Renal cortex interstitium (tissue), 11 donors: Measurements from ENCODE around the gene ZBTB40. TPM values are rescaled to one million over a fixed set of nuclear protein-coding genes. Genes with fewer than 3 reads are reported as not detected.

Source experiments
- DNase-seq, 11 donors: peaks; one replicate each; pipeline ENCODE4 v3.0.0-alpha.2; 2013; ENCODE audit warnings: low read depth in 9 of 11, low spot score in 4 of 11; ENCODE audit errors: extremely low read depth in 1 of 11
- polyA plus RNA-seq, 3 donors: library from polyadenylated mRNA; unstranded; fragments of 120-200 nt; gene quantifications; one replicate each; pipeline ENCODE4 v1.2.1, GENCODE V29; 2013; ENCODE audit not compliant: insufficient read length in 3 of 3

The ZBTB40 gene
- polyA plus RNA-seq, 3 donors = 18.7 to 19.8 (median 19.6) TPM

DNA sequence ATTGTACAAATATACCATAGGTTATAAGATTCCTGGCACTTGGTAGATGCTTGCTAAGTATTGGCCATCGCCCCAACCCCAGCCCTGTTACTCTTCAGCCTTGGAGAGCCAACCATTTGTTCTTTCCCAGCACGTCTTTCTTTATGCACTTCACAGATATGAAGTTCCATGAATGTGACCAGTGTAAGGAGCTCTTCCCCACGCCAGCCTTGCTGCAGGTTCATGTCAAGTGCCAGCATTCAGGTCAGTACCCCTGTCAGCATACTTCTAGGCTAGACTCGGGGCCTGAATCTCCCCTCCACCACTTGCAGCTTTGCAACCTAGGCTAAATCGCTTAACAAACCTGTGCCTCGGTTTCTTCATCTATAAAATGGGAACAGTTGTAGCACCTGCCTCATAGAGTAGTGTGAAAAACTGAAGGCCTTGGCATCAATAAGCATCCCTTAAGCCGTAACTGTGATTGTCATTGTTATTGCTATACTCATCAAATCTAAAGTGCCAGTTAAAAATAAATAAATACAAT lies 70.6 kb downstream of the ZBTB40 start:
- DNase-seq = no peak

DNA sequence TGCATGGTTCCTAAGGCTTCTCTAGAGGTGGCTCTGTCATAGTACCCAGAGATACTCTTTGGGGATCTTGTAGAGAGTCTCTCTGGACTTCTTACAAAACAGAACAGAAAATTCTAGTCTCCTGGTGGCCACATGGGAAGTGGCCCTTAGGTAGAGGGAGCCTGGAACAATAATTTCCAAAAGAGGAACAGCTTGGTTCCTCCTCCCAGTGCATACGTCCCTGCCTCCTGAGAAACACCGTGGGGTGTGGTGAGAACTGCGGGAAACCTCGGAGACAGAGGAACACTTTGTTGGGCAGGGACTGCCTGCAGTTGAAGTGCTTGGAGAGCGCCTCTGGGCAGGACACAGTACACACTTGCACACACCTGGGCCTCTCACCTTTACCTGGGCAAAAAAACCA lies 72.8 kb downstream of the ZBTB40 start:
- DNase-seq = no peak

DNA sequence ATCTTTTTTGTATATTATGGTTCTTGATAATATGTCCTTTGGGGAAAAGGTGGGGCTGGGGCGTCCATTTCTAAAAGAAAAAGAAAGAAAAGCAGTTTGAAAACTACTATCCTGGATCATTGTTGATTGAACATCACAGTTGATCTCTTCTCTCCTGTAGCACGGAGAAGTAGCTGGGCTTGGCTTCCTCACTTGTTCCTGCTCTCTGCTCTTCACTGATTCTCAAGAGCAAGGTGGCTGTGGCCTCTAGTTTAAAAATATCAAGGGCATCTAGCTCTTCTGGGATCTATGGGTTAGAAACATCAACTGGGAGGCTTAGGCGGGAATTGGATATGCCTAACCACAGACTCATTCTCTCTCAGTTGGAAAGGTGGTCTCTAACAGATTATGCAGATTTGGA lies 73.6 kb downstream of the ZBTB40 start:
- DNase-seq = no peak

DNA sequence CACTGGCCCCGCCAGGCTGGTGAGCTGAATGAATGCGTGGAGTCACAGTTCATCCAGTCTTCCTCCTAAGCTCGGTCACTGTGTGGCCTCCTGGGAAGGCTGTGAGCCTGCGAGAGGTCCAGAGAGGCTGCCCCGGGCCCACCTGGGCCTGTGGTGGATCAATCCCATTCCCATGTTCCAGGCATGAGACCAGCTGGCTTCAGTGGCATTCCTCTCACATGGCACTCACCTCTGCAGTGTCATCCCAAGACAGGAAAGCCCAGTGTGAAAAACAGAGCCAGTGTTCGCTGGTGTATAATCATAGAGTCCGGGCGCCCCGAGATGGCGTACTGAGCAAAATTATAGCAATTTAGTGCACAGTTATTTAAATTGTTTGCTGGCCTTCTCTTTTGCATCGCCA lies 74.0 kb downstream of the ZBTB40 start:
- DNase-seq = no peak

DNA sequence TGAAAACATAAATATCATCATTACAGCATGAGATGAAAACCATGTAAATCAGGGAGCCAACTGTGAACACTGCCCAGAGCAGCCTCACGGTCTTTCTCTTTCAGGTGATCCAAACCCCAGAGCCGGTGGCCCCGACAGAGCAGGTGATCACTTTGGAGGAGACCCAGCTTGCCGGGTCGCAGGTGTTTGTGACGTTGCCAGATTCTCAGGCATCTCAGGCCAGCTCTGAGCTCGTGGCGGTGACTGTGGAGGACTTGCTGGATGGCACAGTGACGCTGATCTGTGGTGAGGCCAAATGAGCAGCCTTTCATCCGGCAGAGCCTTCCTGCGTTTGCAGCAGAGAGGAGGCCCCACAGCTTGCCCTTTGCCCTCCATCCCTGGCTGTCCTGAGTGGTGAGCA lies 74.4 kb downstream of the ZBTB40 start:
- no peak for DNase-seq

DNA sequence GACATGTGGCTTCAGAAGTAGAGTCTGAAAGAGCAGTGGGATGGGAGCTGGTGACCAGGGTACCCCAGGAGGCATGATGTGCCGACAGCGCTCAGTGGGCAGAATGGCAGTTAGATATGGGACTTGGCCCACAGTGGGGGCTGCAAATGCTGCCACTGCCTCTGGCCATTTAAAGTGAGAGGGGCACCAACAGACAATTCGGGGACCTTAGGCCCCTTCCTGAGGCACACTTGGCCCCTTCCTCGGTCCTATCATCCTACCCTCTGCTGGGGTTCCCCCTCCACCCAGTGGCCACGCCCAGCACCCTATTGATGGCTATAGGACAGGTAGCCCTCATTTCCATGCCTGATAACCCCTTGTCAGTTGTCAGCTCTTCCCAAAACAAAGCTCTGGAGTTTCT lies 75.0 kb downstream of the ZBTB40 start:
- no peak for DNase-seq

DNA sequence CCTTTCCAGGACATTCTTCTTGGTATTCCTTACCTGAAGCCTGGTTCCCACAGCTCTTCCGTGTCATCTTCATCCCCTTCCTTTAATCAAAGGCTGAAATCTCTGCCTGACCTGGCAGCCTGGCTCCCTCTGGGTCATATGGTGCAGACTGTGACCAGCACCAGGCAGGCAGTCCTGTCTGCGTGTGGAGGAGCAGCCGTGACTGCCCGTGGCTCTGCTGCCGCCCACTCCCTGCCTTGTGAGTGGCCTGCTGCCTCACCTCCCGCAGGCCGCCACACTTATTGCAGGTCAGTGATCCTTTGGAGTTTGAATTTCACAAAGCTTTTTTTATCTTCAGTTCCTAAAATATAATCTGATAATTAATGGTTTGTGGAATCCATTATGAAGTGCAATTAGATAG lies 75.5 kb downstream of the ZBTB40 start:
- DNase-seq = no peak

DNA sequence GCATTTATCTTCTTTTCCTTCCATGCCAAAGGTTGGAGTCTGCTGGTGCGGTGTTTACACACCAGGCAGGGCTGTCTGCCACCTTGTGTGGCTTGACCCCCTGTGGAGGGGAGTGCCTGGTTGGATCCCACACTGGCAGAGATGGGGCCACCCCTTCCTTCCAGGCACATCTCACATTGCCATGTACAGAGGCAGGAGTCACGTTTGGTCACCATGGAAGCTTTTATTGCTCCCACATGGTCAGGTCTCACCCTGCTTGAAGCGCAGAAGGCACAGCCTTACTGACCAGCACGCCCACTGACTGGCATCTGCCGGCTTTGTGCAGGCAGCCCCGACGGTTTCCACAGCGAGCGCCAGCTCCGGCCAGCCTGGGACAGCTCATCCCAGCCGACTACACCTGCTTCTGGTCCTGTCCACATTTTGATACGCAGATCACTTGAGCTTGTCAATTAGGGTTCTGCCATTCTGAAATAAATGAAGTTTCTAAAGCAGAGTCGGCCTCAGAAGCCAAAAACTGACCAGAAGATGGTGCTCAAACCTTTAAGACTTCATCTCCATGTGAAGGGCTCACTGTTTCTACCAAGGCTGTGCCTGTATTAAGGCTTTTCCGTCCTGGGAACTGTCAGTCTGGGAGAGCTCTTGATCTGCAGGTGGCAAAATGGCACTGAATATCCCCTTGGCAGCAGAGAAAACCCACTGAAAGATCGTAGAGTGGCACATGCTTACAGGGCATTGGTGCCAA lies 76.1 kb downstream of the ZBTB40 start:
- peak in 3 of 11 donors; percentile 18 to 24 (median 20) for DNase-seq

DNA sequence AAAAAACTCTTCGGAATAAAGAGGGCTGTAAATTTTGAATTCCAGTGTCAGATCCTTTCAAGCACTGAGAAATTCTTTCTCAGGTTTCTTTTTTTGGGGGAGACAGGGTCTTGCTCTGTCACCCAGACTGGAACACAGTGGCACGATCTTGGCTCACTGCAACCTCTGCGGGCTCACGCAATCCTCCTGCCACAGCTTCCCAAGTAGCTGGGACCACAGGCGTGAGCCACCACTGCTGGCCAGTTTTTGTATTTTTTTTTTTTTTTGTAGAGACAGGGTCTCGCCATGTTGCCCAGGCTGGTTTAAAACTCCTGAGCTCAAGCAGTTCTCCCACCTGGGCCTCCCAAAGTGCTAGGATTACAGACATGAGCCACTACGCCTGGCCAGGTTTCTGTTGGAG lies 76.8 kb downstream of the ZBTB40 start:
- no peak for DNase-seq

DNA sequence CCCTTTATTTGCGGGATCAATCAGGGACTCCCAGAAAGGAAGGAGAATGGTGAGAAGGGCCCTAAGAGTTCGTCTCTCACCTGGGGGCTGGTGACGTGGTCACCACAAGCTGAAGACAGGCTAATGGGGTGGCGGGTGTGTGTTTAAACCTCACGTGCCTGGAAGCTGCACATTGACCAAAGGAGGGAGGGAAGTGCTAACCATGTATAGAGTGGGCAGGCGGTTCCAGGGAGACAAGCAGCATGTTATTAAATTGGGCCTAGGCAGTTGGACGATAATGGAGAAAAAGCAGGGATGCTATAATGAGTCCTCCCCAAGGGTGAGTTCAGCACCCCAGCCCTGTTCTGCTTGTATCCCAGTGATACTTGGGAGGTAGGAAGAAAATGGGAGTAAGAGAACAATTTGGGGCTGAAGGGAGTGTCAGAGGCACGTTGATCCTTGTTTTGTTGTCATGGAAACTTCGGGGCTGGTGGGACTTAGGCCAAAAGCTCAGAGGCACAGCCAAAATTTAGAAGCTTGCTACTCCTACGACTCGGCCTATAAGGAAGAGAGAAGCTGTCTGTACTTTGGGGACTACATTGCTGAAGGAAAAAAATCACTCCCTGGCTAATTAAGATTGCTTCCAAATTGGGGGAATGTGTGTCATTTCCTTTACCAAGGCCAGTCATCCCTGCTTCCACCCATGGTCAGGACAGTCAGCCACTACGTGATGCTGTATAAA lies 78.4 kb downstream of the ZBTB40 start:
- DNase-seq = peak in 7 of 11 donors; percentile 30 to 63 (median 50)

DNA sequence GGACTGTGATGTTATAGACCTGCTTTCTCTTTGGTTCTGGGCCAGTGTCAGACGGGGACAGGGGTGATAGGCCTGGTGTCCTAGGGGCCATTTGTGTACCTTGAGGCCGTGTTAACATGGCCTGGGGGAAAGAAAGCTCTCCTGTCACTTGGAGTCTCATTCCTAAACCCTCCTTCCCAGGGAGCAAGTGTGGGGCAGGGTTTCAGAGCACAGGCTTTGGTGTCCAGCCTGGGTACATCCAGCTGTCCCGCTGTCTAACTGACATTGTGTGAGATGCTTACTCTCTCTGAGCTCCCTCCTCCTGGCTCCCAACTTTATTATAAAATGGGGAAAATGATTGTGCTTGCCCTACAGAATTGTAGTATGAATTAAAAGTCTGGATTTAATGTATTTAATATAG lies 79.1 kb downstream of the ZBTB40 start:
- no peak for DNase-seq

DNA sequence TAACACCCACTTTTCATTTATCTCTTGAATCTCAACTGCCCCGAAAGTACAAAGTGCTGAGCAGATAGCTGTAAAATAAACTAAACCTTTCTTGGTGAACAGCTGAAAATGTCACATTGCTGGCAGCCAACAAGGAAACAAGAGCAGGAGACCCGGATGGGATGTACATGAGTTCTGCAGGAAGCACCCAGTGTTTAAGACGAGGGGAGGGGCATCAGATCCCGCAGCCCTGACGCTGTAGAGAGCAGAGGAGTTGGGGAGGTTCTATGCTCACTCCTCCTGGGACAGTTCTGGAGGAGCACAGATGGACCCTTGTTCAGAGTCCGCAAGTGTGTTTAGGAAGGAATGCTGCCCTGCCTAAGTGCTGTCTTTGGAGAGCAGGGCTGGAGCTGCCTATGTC lies 79.6 kb downstream of the ZBTB40 start:
- DNase-seq = no peak

DNA sequence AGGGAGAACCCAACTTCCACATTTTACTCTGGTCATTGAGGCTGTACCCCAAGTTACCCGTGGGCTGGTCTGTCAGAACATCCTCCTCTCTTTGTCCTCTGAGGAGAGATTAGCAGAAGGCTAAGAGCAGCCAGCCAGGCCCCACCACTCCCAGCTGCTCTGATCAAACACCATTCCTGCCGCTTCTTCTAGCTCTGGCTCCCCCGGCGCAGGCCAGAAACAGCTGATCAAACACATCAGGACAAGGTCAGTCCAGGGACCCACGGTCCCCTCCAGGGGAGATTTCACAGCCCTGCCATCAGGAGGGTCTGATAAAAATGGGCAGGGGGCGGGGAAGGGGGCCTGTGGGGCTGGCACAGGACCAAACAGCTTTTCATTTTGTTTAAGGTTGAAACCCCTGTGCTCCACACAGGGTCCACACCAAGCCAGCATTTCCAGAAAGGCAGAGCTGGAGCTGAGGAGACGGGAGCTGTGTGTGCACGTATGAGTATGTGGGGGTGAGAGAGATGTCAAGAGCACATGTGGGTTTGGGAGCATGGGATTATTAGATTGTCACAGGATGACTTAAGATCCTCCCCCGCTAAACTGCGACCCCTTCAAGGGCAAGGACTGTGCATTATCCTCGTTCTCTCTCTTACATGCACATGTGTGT lies 81.7 kb downstream of the ZBTB40 start:
- DNase-seq = no peak

DNA sequence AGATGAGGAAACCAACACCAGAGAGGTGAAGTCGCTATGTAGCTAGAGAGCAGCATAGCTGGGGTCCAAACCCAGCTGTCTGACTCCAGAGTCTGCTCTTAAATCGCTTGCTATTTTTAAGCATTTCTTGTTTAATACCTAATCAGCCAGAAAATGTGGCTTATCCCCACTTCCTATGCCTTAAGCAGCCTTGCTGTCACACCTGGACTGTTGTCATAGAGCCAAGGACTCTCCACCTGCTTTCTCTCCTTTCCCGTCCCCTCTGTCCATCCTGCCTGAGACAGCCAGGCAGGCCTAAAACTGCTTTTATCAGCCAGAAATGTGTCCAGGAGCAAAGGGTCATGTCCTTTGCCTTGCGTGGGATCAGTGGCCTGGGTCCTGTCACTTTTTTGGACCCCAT lies 83.3 kb downstream of the ZBTB40 start:
- DNase-seq = no peak

DNA sequence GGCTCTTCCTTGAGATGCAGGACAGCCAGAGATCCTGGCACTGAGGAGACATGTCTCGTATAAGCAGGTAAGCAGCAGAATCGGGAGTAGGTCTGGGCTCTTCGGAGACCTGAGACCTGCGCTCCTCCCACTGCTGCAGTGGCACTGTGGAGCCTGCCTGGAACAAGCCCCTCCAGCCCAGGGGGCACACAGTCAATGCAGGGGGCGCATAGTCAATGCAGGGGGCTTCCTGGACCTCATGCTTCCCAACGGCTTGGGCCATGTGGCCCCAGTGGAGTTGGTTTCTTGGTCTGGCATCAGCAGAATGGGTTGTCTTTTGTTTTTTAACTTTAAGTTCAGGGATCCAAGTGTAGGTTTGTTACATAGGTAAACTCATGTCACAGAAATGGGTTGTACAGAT lies 83.7 kb downstream of the ZBTB40 start:
- no peak for DNase-seq

DNA sequence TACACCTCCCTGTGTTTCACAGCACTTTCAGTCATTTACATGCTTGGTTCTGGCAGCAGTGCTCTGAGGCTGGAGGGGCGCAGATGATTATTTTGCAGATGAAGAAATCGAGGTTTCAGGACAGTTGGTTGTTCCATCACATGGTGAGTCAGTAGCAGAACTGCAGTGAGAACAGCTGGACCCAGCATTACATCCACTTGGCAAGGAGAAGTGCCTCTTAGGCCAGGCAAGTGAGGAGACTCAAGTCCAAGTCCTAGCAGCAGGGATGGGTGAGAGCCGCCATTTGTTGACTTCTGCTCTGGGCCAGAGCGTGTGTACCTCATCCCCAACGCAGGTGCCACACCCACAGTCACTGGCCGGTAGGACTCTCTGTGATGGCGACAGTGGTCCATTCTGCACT lies 84.9 kb downstream of the ZBTB40 start:
- no peak for DNase-seq

DNA sequence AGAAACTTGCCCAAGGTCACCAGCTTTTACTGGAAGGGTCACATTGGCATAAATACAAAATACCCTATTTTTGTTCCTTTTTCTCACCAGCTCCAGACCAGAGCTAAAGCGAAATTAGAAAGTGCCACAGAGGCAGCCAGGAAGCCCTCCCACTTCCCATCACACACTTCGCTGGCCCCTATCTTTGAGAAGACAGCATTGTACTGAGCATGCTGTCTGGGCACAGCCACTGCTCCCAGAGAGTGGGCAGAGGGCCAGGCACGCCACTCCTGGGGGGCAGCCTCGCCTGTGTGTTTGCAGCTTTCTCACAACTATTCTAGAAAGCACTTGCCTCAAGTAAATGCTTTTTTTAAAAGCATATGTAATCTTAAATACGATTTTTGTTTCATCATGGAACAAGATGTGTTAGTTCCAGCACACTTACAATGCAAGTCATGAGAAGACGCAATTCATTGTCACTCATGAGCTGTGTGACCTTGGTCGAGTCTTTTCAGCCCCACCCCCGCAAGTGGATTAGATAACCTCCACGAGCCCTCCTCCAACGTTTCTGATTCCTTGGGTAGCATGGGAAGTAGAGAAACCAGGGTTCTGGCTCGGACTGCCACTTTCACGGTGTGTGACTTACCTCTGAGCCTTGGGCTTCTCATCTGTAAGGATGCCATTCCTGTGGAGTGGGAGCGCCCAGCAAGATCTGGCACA lies 85.9 kb downstream of the ZBTB40 start:
- no peak for DNase-seq

DNA sequence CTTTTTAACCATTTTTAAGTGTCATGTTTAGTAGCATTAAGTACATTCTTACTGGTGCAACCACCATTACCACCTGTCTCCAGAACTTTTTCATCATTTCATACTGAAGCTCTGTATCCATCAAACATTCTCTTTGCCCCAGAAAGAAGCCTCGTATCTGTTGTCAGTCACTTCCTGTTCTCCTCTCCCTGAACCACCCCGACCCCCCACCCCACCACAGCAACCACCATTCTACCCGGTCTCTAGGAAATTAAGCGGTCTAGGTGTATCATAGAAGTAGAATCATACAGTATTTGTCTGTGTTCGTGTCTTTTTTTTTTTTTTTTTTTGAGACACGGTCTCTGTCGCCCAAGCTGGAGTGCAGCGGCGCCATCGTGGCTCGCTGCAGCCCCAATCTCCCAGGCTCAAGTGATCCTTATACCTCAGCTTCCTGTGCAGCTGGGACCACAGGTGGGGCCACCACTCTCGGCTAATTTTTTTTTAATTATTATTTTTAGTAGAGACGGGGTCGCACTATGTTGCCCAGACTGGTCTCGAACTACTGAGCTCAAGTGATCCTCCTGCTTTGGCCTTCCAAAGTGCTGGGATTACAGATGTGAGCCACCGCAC lies 88.0 kb downstream of the ZBTB40 start:
- no peak for DNase-seq

DNA sequence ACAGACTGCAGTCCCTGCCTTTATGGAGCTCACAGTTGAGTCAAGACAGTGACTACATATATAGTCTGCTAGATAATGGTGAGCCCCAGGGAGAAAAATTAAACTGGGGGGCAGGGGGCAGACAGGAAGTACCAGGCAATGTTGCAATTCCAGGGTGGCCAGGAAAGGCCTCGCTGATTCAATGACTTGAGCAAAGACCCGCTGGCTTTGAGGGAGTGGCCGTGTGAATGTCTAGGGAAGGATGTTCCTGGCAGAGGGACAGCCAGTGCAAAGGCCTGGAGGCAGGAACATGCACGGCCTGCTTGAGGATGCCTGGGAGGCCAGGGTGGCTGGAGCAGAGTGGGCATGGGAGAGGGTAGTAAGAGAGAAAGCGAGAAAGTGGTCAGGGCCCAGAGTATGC lies 88.7 kb downstream of the ZBTB40 start:
- no peak for DNase-seq
